Fibroblast of villous mesenchyme (primary cell): ENCODE data around the gene ALK. TPM values are rescaled to one million over a fixed set of nuclear protein-coding genes. Genes with fewer than 3 reads are reported as not detected.
"Not testable (repeated sequence)": the region's sequence is repeated elsewhere in the genome, so short reads cannot be mapped to it uniquely, and the experiment has no call there.

ENCODE experiments used
- DNase-seq: peaks from one replicate; pipeline ENCODE4 v3.0.0-alpha.2; 2010; ENCODE audit warnings: low read depth
- H3K4me3 ChIP-seq: 2 replicates; pipeline ENCODE4 v1.5.1; 2011; ENCODE audit warnings: low read depth, mild to moderate bottlenecking, low read length
- total RNA-seq: library from RNA; depleted of rRNA; stranded (reverse); fragments of >200 nt; gene quantifications from 2 replicates; pipeline ENCODE4 v1.2.3, GENCODE V29; 2012
- TF ChIP-seq, protein P1 (sequence below): IDR thresholded peaks from 2 replicates; pipeline ENCODE4 v1.5.1; 2012; ENCODE audit warnings: low read depth, mild to moderate bottlenecking, low read length; ENCODE audit not compliant: insufficient read depth

ALK gene
- total RNA-seq, 1 donor: not detected

DNA sequence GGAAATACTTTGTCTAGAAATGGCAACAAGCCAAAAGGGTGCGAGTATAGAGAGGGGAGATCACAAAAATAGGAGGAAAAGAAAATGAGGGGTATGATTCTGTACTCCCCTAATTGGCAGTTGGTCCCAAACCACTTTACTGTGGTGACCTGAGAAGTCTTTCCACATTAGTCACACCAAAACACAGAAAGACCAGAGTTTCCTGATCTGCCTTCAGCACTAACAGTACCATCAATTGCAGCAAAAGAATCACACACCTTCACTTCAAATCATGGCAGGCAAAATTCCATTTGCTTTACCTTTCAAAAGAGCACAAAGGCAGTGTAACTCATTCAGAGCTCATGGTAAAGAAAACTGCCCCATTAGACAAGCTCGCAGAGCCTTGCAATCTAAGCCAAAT is 86.8 kb downstream of the ALK start:
- DNase-seq: no peak
- TF ChIP-seq, protein P1, sequence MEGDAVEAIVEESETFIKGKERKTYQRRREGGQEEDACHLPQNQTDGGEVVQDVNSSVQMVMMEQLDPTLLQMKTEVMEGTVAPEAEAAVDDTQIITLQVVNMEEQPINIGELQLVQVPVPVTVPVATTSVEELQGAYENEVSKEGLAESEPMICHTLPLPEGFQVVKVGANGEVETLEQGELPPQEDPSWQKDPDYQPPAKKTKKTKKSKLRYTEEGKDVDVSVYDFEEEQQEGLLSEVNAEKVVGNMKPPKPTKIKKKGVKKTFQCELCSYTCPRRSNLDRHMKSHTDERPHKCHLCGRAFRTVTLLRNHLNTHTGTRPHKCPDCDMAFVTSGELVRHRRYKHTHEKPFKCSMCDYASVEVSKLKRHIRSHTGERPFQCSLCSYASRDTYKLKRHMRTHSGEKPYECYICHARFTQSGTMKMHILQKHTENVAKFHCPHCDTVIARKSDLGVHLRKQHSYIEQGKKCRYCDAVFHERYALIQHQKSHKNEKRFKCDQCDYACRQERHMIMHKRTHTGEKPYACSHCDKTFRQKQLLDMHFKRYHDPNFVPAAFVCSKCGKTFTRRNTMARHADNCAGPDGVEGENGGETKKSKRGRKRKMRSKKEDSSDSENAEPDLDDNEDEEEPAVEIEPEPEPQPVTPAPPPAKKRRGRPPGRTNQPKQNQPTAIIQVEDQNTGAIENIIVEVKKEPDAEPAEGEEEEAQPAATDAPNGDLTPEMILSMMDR: no peak
- H3K4me3 ChIP-seq: no peak overlapping the region

DNA sequence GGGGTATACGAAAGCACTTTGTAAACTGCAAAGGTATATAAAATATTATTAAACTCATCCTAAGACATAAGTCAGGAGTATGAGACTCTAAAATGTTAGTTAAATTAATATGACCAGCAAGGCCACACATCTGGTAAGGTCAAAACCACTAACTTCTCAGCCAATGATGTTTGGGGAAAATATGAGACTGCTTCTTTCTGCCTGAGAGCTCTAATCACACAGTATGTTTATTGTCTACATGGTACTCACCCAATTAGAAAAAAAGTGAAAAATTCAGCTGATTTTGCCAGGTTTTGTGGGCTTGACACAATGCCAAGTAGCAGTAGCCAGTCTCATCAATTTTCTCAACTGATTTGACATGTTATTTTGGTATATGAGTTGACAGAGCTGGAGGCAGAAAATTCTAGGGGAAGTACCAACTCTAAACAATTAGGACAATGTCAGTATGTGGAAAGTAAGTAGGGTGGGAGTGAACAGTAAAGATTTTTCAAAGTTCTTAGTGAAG is 87.3 kb downstream of the ALK start:
- TF ChIP-seq, protein P1: no peak
- no peak for DNase-seq
- H3K4me3 ChIP-seq: no peak overlapping the region

DNA sequence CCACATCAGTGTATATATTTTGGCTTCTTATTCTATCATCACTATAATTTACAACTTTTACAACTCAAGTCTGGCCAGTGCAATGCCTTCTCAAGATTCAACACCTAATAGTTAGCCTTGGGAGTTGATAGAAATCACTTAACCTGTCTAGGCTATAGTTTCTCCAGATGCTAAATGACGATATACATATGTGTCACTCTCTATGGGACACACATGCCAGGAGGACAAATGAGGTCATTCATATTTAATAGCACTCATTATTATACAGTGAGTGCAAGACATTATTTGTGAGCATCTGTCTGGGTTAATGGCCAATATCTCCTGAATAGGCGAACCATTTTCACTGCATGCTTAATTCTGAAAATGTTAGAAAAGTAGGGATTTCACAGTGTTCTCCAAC is 89.8 kb downstream of the ALK start:
- H3K4me3 ChIP-seq: no peak overlapping the region
- DNase-seq: no peak
- TF ChIP-seq, protein P1: no peak

DNA sequence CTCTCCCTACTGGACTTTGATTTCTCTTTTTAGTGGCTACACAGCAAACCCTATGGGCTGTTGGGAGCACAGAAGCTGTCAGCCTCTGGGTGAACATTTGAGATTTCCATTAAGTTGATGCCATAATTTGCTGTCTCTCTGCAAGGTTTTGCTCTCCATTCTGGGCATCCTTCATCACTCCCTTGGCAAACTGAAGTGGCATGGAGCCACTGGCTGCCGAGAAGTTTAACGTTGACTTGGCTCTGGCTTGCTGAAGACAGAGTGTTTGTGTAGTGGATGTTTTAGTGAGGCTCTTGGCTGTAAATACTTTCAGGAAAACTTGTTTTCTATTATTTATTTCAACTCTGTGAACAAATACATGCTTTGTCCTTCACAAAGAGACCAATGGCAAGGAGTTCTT is 91.5 kb downstream of the ALK start:
- H3K4me3 ChIP-seq: no peak overlapping the region
- TF ChIP-seq, protein P1: no peak
- DNase-seq: no peak

DNA sequence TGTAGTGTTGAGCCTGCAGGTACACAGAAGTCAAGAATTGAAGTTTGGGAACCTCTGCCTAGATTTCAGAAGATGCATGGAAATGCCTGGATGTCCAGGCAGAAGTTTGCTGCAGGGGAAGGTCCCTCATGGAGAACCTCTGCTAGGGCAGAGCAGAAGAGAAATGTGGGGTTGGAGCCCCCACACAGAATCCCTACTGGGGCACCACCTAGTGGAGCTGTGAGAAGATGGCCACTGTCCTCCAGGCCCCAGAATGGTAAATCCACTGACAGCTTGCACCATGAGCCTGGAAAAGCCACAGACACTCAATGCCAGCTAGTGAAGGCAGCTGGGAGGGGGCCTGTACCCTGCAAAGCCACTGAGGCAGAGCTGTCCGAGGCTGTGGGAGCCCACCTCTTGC is 97.2 kb downstream of the ALK start:
- H3K4me3 ChIP-seq, DNase-seq: not testable (repeated sequence)

DNA sequence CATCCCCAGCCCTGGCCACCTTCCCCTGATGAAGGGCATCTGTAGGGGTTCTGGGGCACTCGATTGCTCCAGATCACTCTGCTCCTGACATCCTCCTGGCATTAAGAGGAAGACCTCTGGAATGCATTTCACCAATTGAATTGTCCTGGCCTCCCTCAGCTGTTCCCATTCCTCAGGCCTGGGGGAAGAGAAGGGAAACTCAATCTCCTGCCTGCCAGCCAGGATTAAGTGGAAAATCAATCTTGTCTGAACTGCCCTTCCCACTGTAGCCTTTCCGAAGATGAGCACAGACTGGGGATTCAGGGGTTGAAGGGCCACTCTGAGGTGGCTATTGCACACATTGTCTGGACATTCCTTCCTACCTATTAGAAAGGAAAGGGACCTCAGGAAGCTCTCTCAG is 99.8 kb downstream of the ALK start:
- no peak for DNase-seq
- H3K4me3 ChIP-seq: no peak overlapping the region
- TF ChIP-seq, protein P1: no peak

DNA sequence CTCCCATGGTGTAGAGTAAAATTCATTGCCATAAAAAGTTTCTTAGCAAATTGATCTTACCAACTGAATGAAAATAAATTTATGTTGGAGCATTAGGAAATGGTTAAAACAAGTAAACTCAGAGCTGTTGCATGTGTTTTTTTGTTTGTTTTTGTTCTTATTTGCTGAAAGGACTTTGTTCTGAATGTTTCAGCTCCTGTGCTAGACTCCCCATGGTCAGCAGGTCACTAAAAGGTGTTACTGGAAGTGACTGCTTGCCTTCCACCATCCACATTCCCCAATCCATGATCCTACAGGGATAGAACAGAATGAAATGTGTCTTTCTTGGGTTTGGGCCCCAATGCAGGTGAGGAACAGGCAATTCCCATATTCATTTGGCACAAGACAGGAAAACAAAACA is 101.8 kb downstream of the ALK start:
- H3K4me3 ChIP-seq: no peak overlapping the region
- TF ChIP-seq, protein P1: no peak
- no peak for DNase-seq
